GM12875 (cell line): Measurements from ENCODE around the gene HCRT.
"Not testable (repeated sequence)": the region's sequence is repeated elsewhere in the genome, so short reads cannot be mapped to it uniquely, and the experiment has no call there.

Experiments
- H3K4me3 ChIP-seq: one replicate; pipeline ENCODE4 v1.5.1; 2011; ENCODE audit warnings: low read depth, low read length, control low read depth
- CTCF ChIP-seq: IDR thresholded peaks from 2 replicates; pipeline ENCODE4 v1.5.1; 2011; ENCODE audit warnings: low read depth, mild to moderate bottlenecking, control low read depth, inconsistent platforms, low read length, moderate library complexity, borderline replicate concordance; ENCODE audit not compliant: insufficient read depth

HCRT gene

GRCh38 chr17:42146911-42147607 is 38.2 kb downstream of the HCRT start:
- TF ChIP-seq CTCF = no peak
- no peak overlapping the region for H3K4me3 ChIP-seq

- not testable (repeated sequence) for H3K4me3 ChIP-seq
These were observed 42.1 kb downstream of the HCRT start for GRCh38 chr17:42143138-42143537.

- TF ChIP-seq CTCF = no peak
- no peak overlapping the region for H3K4me3 ChIP-seq
These were observed 42.8 kb downstream of the HCRT start for GRCh38 chr17:42142371-42142896.

GRCh38 chr17:42141382-42141781 is 43.9 kb downstream of the HCRT start:
- TF ChIP-seq CTCF = no peak

GRCh38 chr17:42140690-42141089 is 44.6 kb downstream of the HCRT start:
- H3K4me3 ChIP-seq = not testable (repeated sequence)

More at GRCh38 chr17:42141382-42141781, 43.9 kb downstream of the HCRT start:
- no peak overlapping the region for H3K4me3 ChIP-seq

GRCh38 chr17:42138749-42139492 is 46.3 kb downstream of the HCRT start:
- no peak overlapping the region for H3K4me3 ChIP-seq
- TF ChIP-seq CTCF = no peak

- no peak overlapping the region for H3K4me3 ChIP-seq
- no peak for TF ChIP-seq CTCF
These were observed 48.6 kb downstream of the HCRT start for GRCh38 chr17:42136654-42137051.

- no peak overlapping the region for H3K4me3 ChIP-seq
- TF ChIP-seq CTCF = no peak
These were observed 49.3 kb downstream of the HCRT start for GRCh38 chr17:42135664-42136653.
